A673 (cell line): ENCODE measurements around the gene PFDN4. TPM values are rescaled to one million over a fixed set of nuclear protein-coding genes. Genes with fewer than 3 reads are reported as not detected.

ENCODE experiments used
- BruUV-seq: library from RNA; stranded (reverse); fragments of 400-500 nt; replicated peaks from 2 replicates; lab custom pipeline; 2021; lab: Mats Ljungman, UMichigan
- CTCF ChIA-PET: fragments of 300-600 bp; sonication (Branson Sonifier 250); formaldehyde crosslinking; loops from one replicate; lab custom pipeline; 2022; ENCODE audit warnings: antibody characterized with exemption; lab: Charles Lee
- POLR2A ChIA-PET: fragments of 300-600 bp; sonication (Branson Sonifier 250); formaldehyde crosslinking; loops from one replicate; lab custom pipeline; 2022; ENCODE audit warnings: antibody characterized with exemption; ENCODE audit not compliant: low non-redundant PET; lab: Charles Lee
- DNase-seq: peaks from one replicate; pipeline ENCODE4 v3.0.0-alpha.2; 2015; ENCODE audit warnings: low spot score
- H3K27ac ChIP-seq: fragments of 200-600 bp; sonication (generic); 2 replicates; pipeline ENCODE4 v1.5.1; 2016; ENCODE audit warnings: mixed run types, low read depth, mild to moderate bottlenecking, mixed read lengths, antibody characterized with exemption, low read length; ENCODE audit not compliant: poor library complexity, severe bottlenecking
- H3K27me3 ChIP-seq: fragments of 200-600 bp; sonication (generic); replicated peaks from 2 replicates; pipeline ENCODE4 v1.6.1; 2017; ENCODE audit warnings: mixed run types, low read depth, mild to moderate bottlenecking, mixed read lengths, antibody characterized with exemption, low read length; ENCODE audit not compliant: insufficient read depth, poor library complexity
- H3K36me3 ChIP-seq: fragments of 200-600 bp; sonication (generic); 2 replicates; pipeline ENCODE4 v1.6.1; 2016; ENCODE audit warnings: mixed run types, mild to moderate bottlenecking, mixed read lengths, antibody characterized with exemption, low read length; ENCODE audit not compliant: insufficient read depth, poor library complexity, severe bottlenecking
- H3K4me1 ChIP-seq: fragments of 200-600 bp; sonication (generic); 2 replicates; pipeline ENCODE4 v1.6.1; 2017; ENCODE audit warnings: mixed run types, mild to moderate bottlenecking, mixed read lengths, antibody characterized with exemption, low read length; ENCODE audit not compliant: insufficient read depth, poor library complexity, severe bottlenecking
- H3K4me3 ChIP-seq: fragments of 200-600 bp; sonication (generic); 2 replicates; pipeline ENCODE4 v1.5.1; 2016; ENCODE audit warnings: low read depth, mixed run types, mild to moderate bottlenecking, mixed read lengths, low read length; ENCODE audit not compliant: poor library complexity, severe bottlenecking
- H3K9me3 ChIP-seq: fragments of 200-600 bp; sonication (generic); 2 replicates; pipeline ENCODE4 v1.6.1; 2016; ENCODE audit warnings: mixed run types, low read depth, mild to moderate bottlenecking, mixed read lengths, antibody characterized with exemption, low read length; ENCODE audit not compliant: poor library complexity, severe bottlenecking
- CTCF ChIP-seq: fragments of 300-800, 200-600 bp; sonication (generic); conservative IDR thresholded peaks from 2 replicates; pipeline ENCODE4 v1.5.1; 2017; ENCODE audit warnings: low read depth, mild to moderate bottlenecking, antibody characterized with exemption, low read length, moderate library complexity, mixed read lengths
- EZH2 ChIP-seq: fragments of 200-600 bp; sonication (generic); IDR thresholded peaks from 2 replicates; pipeline ENCODE4 v1.6.1; 2017; ENCODE audit warnings: borderline replicate concordance, low read depth, mild to moderate bottlenecking, mixed read lengths, antibody characterized with exemption, low read length; ENCODE audit not compliant: poor library complexity, severe bottlenecking
- intact Hi-C: fragments of 100-400 bp; cut with micrococcal nuclease; formaldehyde crosslinking; loops from one replicate; pipeline ENCODE4 v1.10.0; 2022; ENCODE audit not compliant: unreplicated experiment
- total RNA-seq: library from RNA; stranded (reverse); gene quantifications from 2 replicates; pipeline ENCODE4 v1.2.3, GENCODE V29; 2021

Gene PFDN4
- total RNA-seq, 1 experiment from 2014 or later = 76.0 TPM

- CTCF ChIA-PET = no interaction called here
- no peaks in the 10 kb centered on the region for H3K27me3 ChIP-seq
- POLR2A ChIA-PET = no interaction called here
- H3K27ac ChIP-seq = no peak overlapping the region
- no TSS peak for BruUV-seq
- intact Hi-C loops = no loop called here
- H3K4me3 ChIP-seq = no peak overlapping the region
- TF ChIP-seq EZH2 = no peak
- TF ChIP-seq CTCF = no peak
- H3K36me3 ChIP-seq = no peaks in the 10 kb centered on the region
- no peaks in the 10 kb centered on the region for H3K9me3 ChIP-seq
- H3K4me1 ChIP-seq = no peaks in the 10 kb centered on the region
- no peak for DNase-seq
Measured at GRCh38 chr20:54184071-54184470, 23.8 kb upstream of the PFDN4 start.

GRCh38 chr20:54184904-54185626, 22.8 kb upstream of the PFDN4 start:
- Histone ChIP-seq H3K27ac (no peak overlapping the region), H3K27me3 (no peaks in the 10 kb centered on the region), H3K9me3 (no peaks in the 10 kb centered on the region), H3K36me3 (no peaks in the 10 kb centered on the region), H3K4me3 (no peak overlapping the region), H3K4me1 (no peaks in the 10 kb centered on the region)
- intact Hi-C loops = no loop called here
- no peak for DNase-seq
- TF ChIP-seq EZH2 (no peak), CTCF (no peak)
- CTCF ChIA-PET = no interaction called here
- POLR2A ChIA-PET = no interaction called here
- no TSS peak for BruUV-seq

- BruUV-seq = no TSS peak
Measured at GRCh38 chr20:54188132-54188849, 19.6 kb upstream of the PFDN4 start.

More at GRCh38 chr20:54188132-54188849, 19.6 kb upstream of the PFDN4 start:
- Histone ChIP-seq H3K27ac (no peak overlapping the region), H3K9me3 (no peaks in the 10 kb centered on the region), H3K27me3 (no peaks in the 10 kb centered on the region), H3K36me3 (no peaks in the 10 kb centered on the region), H3K4me3 (no peak overlapping the region), H3K4me1 (no peaks in the 10 kb centered on the region)
- DNase-seq = no peak
- POLR2A ChIA-PET = no interaction called here
- CTCF ChIA-PET = interaction anchor here (0.6 kb wide), 1 partner anchor 874 kb away, joined by 3 read pairs; no protein-coding TSS in a partner anchor
- TF ChIP-seq CTCF (no peak), EZH2 (no peak)
- intact Hi-C loops = no loop called here
